Colonic mucosa (tissue), 4 donors: ENCODE results near the gene RALGPS2. TPM values are rescaled to one million over a fixed set of nuclear protein-coding genes. Genes with fewer than 3 reads are reported as not detected.

ENCODE experiments used
- DNase-seq: peaks from one replicate; pipeline ENCODE4 v3.0.0-alpha.2; 2020
- H3K27ac ChIP-seq: fragments of 200-600 bp; one replicate; pipeline ENCODE4 v1.8.0; 2021
- H3K27me3 ChIP-seq: fragments of 200-600 bp; one replicate; pipeline ENCODE4 v1.8.0; 2021
- H3K36me3 ChIP-seq: fragments of 200-600 bp; one replicate; pipeline ENCODE4 v1.8.0; 2021
- H3K4me1 ChIP-seq: fragments of 200-600 bp; one replicate; pipeline ENCODE4 v1.8.0; 2021; ENCODE audit warnings: mild to moderate bottlenecking
- H3K4me3 ChIP-seq: fragments of 200-600 bp; one replicate; pipeline ENCODE4 v1.8.0; 2021
- H3K9ac ChIP-seq, 2 donors: one replicate each; pipeline ENCODE4 v1.7.0; 2013; ENCODE audit warnings: control low read depth in 2 of 2, low read depth in 2 of 2, low read length in 2 of 2
- H3K9me3 ChIP-seq: fragments of 200-600 bp; one replicate; pipeline ENCODE4 v1.8.0; 2021
- intact Hi-C: fragments of 100-400 bp; cut with DNase I; formaldehyde crosslinking; loops from one replicate; pipeline ENCODE4 v1.14.1; 2022
- total RNA-seq, 2 donors: library from RNA; stranded (reverse); fragmentation: NEBNext Ultra II Directional in 1 of 2; extraction: Animal tissue kit (Norgen Biotek cat#: 25700) in 1 of 2; gene quantifications; one replicate each; pipeline ENCODE4 v1.2.1, GENCODE V29; 2021
- TF ChIP-seq, protein P1 (sequence below): fragments of 200-600 bp; IDR thresholded peaks from one replicate; pipeline ENCODE4 v1.8.0; 2022; ENCODE audit warnings: antibody characterized with exemption, mild to moderate bottlenecking
- donor health status: healthy.
- donor health status: DM: no; HTN: no; CAD: no.
- donor health status: DM: no; HTN: no; CAD: no.

The RALGPS2 gene
- total RNA-seq, 2 donors from 2014 or later, result 23.5 to 49.1 TPM

DNA sequence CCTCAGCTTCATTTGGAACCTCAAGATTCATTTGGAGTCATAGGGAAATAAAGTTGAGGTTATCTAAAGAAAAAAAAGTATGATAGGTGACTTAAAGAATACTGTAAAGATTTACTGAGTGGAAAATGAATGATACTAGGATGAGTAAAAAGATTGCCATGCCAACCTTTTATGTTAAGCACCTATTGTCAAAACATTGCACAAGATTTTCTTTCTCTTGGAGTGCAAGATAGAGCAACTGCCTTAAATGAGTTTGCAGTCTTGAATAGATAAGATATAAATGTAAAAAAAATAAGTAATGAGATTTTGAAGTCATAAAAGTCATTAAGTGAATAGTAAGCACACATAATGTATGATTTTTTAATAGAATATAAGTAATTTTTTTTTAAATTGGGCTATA is 150.9 kb downstream of the RALGPS2 start:
- DNase-seq, result no peak
- Histone ChIP-seq H3K9me3 (no peaks in the 10 kb centered on the region), H3K9ac (no peak overlapping the region), H3K4me1 (no peaks in the 10 kb centered on the region), H3K27ac (no peak overlapping the region), H3K27me3 (no peaks in the 10 kb centered on the region), H3K4me3 (no peak overlapping the region), H3K36me3 (no peaks in the 10 kb centered on the region)
- TF ChIP-seq, protein P1, sequence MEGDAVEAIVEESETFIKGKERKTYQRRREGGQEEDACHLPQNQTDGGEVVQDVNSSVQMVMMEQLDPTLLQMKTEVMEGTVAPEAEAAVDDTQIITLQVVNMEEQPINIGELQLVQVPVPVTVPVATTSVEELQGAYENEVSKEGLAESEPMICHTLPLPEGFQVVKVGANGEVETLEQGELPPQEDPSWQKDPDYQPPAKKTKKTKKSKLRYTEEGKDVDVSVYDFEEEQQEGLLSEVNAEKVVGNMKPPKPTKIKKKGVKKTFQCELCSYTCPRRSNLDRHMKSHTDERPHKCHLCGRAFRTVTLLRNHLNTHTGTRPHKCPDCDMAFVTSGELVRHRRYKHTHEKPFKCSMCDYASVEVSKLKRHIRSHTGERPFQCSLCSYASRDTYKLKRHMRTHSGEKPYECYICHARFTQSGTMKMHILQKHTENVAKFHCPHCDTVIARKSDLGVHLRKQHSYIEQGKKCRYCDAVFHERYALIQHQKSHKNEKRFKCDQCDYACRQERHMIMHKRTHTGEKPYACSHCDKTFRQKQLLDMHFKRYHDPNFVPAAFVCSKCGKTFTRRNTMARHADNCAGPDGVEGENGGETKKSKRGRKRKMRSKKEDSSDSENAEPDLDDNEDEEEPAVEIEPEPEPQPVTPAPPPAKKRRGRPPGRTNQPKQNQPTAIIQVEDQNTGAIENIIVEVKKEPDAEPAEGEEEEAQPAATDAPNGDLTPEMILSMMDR, result no peak
- intact Hi-C loops, result no loop called here

DNA sequence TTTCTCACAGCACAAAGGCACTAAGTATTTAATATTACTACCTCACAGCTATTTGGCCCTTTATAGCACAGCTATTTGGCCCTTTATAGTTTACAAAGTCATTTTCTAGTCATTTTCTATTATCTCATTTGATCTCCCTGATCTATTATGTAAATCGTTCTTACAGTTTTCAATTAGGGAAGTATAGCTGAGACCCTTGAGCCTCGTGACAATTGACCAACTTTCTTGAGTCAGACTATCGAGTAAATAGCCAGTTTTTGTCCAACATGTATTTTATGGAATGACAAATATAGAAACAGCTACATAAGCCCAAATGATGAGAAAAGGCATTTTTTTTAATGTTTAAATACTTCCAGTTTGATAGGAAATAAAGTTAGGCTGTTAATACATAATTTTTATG is 152.9 kb downstream of the RALGPS2 start:
- TF ChIP-seq, protein P1, result no peak
- H3K27ac ChIP-seq, result no peak overlapping the region
- H3K27me3 ChIP-seq, result no peaks in the 10 kb centered on the region
- no peak for DNase-seq
- no peaks in the 10 kb centered on the region for H3K9me3 ChIP-seq
- H3K9ac ChIP-seq, result no peak overlapping the region
- no peak overlapping the region for H3K4me3 ChIP-seq
- H3K4me1 ChIP-seq, result no peaks in the 10 kb centered on the region
- no peaks in the 10 kb centered on the region for H3K36me3 ChIP-seq
- intact Hi-C loops, result no loop called here

DNA sequence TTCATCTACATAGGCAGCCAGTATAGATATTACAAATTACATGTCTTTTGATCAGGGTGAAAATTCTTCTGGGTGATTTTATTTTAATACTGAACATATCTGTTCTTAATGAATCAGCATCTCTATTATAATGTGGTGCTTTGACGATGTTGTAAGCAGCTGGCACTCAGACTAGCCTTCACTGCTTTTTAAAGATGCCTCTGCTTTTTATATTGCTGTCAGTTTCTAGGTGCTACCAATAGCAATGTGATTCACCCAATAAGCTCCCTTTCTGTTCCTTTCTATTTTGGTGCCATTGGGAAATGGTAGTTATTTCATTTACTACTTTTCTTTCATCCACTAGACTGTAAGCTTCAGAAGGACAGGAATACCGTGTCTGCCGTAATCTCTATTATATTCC is 156.9 kb downstream of the RALGPS2 start:
- Histone ChIP-seq H3K4me3 (no peak overlapping the region), H3K4me1 (no peaks in the 10 kb centered on the region), H3K36me3 (no peaks in the 10 kb centered on the region), H3K27ac (no peak overlapping the region), H3K9me3 (no peaks in the 10 kb centered on the region), H3K9ac (no peak overlapping the region), H3K27me3 (no peaks in the 10 kb centered on the region)
- TF ChIP-seq, protein P1, result no peak
- no peak for DNase-seq
- intact Hi-C loops, result no loop called here

DNA sequence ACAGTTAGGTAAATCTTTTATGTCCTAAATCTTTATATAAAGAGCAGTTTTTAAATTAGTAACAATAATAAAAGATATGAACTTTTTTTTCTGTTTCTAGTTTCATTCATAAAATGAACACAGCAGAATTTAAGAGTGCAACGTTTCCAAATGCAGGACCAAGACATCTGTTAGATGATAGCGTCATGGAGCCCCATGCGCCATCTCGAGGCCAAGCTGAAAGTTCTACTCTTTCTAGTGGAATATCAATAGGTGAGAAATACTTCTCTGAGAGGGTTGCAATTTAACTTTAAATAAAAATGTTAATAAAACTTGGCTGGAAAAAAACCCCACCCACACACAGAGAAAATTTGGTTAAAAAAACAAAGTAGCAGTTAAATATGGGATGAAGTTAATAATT is 160.8 kb downstream of the RALGPS2 start:
- TF ChIP-seq, protein P1, result no peak
- DNase-seq, result no peak
- no peaks in the 10 kb centered on the region for H3K4me1 ChIP-seq
- no peak overlapping the region for H3K4me3 ChIP-seq
- intact Hi-C loops, result no loop called here
- no peaks in the 10 kb centered on the region for H3K9me3 ChIP-seq
- no peak overlapping the region for H3K9ac ChIP-seq
- no peaks in the 10 kb centered on the region for H3K27me3 ChIP-seq
- no peak overlapping the region for H3K27ac ChIP-seq
- H3K36me3 ChIP-seq, result no peaks in the 10 kb centered on the region

DNA sequence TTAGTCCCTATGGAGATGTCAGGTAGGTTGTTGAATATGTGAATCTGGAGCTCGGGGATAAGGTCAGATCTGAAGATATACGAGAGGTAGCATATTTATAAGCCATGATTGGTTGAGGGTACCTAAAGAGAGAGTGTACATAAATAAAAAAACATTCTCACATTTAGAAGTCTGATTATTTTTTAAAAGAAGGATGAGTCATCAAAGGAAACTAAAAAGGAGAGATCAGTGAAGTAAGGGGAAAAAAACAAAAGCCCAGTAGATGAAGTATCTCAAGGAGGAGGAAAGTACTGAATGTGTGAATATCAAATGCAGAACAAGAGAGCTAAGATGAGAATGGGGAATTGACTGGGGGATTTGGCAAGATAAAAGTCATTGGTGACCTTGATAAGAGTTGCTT is 161.5 kb downstream of the RALGPS2 start:
- TF ChIP-seq, protein P1, result no peak
- H3K9ac ChIP-seq, result no peak overlapping the region
- intact Hi-C loops, result no loop called here

DNA sequence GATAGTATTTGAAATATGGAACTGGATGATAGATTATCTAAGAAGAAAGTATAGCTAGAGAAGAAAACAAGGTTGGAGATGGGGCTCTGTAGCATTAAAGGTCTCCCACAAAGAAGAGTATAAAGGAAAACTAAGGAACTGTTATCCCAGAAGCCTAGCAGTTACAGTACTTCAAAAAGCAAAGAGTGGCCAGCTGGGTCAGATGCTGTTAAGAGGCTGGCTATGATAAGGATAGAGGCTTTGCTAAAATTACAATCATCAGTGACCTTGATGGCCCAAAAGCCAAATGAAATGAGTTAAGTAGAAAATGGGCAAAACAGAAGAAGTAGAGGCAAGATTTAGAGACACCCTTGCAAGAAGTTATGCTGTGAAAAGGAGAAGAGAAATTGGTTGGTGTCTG is 170.9 kb downstream of the RALGPS2 start:
- no peaks in the 10 kb centered on the region for H3K4me1 ChIP-seq
- H3K27ac ChIP-seq, result no peak overlapping the region
- no peaks in the 10 kb centered on the region for H3K27me3 ChIP-seq
- no peaks in the 10 kb centered on the region for H3K9me3 ChIP-seq
- H3K4me3 ChIP-seq, result no peak overlapping the region
- H3K9ac ChIP-seq, result no peak overlapping the region
- no peaks in the 10 kb centered on the region for H3K36me3 ChIP-seq
- intact Hi-C loops, result no loop called here
- DNase-seq, result no peak
- TF ChIP-seq, protein P1, result no peak

More for the DNA sequence above, 161.5 kb downstream of the RALGPS2 start:
- Histone ChIP-seq H3K27ac (no peak overlapping the region), H3K9me3 (no peaks in the 10 kb centered on the region), H3K4me3 (no peak overlapping the region), H3K27me3 (no peaks in the 10 kb centered on the region), H3K4me1 (no peaks in the 10 kb centered on the region), H3K36me3 (no peaks in the 10 kb centered on the region)
- DNase-seq, result no peak
